CD4-positive, alpha-beta T cell (primary cell): ENCODE data around the gene HYAL1. TPM values are rescaled to one million over a fixed set of nuclear protein-coding genes. Genes with fewer than 3 reads are reported as not detected.

Source experiments
- ATAC-seq: fragments of 200-7000 bp; cut with Tn5 transposase; one replicate; pipeline ENCODE4 v1.10.0; 2022; ENCODE audit warnings: mild to moderate bottlenecking; ENCODE audit not compliant: poor library complexity
- CTCF ChIA-PET: fragments of 350-600 bp; sonication (Branson Sonifier 250); formaldehyde crosslinking; loops from one replicate; lab custom pipeline; 2021; ENCODE audit warnings: antibody characterized with exemption, inconsistent platforms; lab: Charles Lee
- POLR2A ChIA-PET: fragments of 350-600 bp; sonication (Branson Sonifier 250); formaldehyde crosslinking; loops from one replicate; lab custom pipeline; 2021; ENCODE audit warnings: antibody characterized with exemption, inconsistent platforms; lab: Charles Lee
- DNase-seq, 14 experiments: peaks; one replicate each; pipeline ENCODE4 v3.0.0-alpha.2; 2013 to 2020; ENCODE audit warnings: mixed read lengths in 2 of 14
- H3K27ac ChIP-seq, 2 donors: one replicate each; pipeline versions ENCODE4 v1.5.1 to v1.7.0; 2013; ENCODE audit warnings: low read length in 2 of 2, low read depth in 1 of 2, mild to moderate bottlenecking in 1 of 2
- H3K27me3 ChIP-seq, 2 experiments: 1 replicate in 1 of 2; 2 replicates in 1 of 2; pipeline versions ENCODE4 v1.6.1 to v1.7.0; 2013; ENCODE audit warnings: low read length in 2 of 2, control low read depth in 1 of 2, mild to moderate bottlenecking in 1 of 2, moderate library complexity in 1 of 2; ENCODE audit not compliant: insufficient read depth in 2 of 2, control insufficient read depth in 1 of 2
- H3K36me3 ChIP-seq: one replicate; pipeline ENCODE4 v1.6.1; 2013; ENCODE audit warnings: low read length, control low read depth; ENCODE audit not compliant: insufficient read depth
- H3K4me1 ChIP-seq: one replicate; pipeline ENCODE4 v1.6.1; 2013; ENCODE audit warnings: low read length, control low read depth; ENCODE audit not compliant: insufficient read depth
- H3K4me3 ChIP-seq: one replicate; pipeline ENCODE4 v1.5.1; 2013; ENCODE audit warnings: mild to moderate bottlenecking, low read length, moderate library complexity
- H3K9me3 ChIP-seq, 2 experiments: 1 replicate in 1 of 2; 2 replicates in 1 of 2; pipeline versions ENCODE4 v1.6.1 to v1.7.0; 2013; ENCODE audit warnings: low read length in 2 of 2, mild to moderate bottlenecking in 2 of 2, control low read depth in 1 of 2, moderate library complexity in 1 of 2; ENCODE audit not compliant: control insufficient read depth in 1 of 2, insufficient read depth in 1 of 2
- H3K27ac Mint-ChIP-seq: one replicate; pipeline ENCODE4 v1.8.0; 2020; ENCODE audit warnings: mixed read lengths
- H3K27me3 Mint-ChIP-seq: one replicate; pipeline ENCODE4 v1.8.0; 2021; ENCODE audit warnings: mixed read lengths
- H3K36me3 Mint-ChIP-seq: one replicate; pipeline ENCODE4 v1.8.0; 2021; ENCODE audit warnings: low read depth, mixed read lengths
- H3K4me1 Mint-ChIP-seq: one replicate; pipeline ENCODE4 v1.8.0; 2021; ENCODE audit warnings: low read depth, mixed read lengths
- H3K4me3 Mint-ChIP-seq: one replicate; pipeline ENCODE4 v1.8.0; 2020; ENCODE audit warnings: mild to moderate bottlenecking, mixed read lengths
- H3K9me3 Mint-ChIP-seq: one replicate; pipeline ENCODE4 v1.8.0; 2020; ENCODE audit warnings: mixed read lengths
- CTCF ChIP-seq: fragments of 200-600 bp; IDR thresholded peaks from one replicate; pipeline ENCODE4 v1.8.0; 2022; ENCODE audit warnings: antibody characterized with exemption, mild to moderate bottlenecking
- intact Hi-C, 2 experiments: fragments of 100-400 bp; cut with DNase I in 1 of 2; cut with micrococcal nuclease in 1 of 2; formaldehyde crosslinking; loops; one replicate each; pipeline versions ENCODE4 v1.15.1 to v1.9.0; 2023 to 2025; cut with DNase I, micrococcal nuclease
- total RNA-seq, 174 experiments: library from RNA in 2 of 174; stranded (reverse) in 2 of 174; gene quantifications; one replicate each; pipeline ENCODE4 v1.2.3 and lab custom pipeline; 2021 to 2026

Gene HYAL1
- total RNA-seq, 2 experiments from 2014 or later: 0.38 TPM; not detected in 1

- no peak for TF ChIP-seq CTCF
- DNase-seq (peak in 1 of 14 experiments; percentile 50), ATAC-seq (no peak)
- H3K4me3 ChIP-seq: peak within 1 kb of the TSS; percentile 68
- no peaks in the 10 kb centered on the region for H3K27me3 ChIP-seq
- H3K9me3 ChIP-seq: no peaks in the 10 kb centered on the region
- H3K27ac ChIP-seq: peak within 1 kb of the TSS; percentile 75 to 96
- H3K4me1 ChIP-seq: peaks cover 76% of the 10 kb centered on the region
- H3K4me3 Mint-ChIP-seq: peak within 1 kb of the TSS; percentile 90
- peaks cover 45% of the 10 kb centered on the region for H3K4me1 Mint-ChIP-seq
- H3K36me3 ChIP-seq: peaks cover 10% of the 10 kb centered on the region
- intact Hi-C loops: loop anchor here in 1 of 2 experiments (5.0 kb wide), 1 partner anchor 130 kb away; the partner anchor contains the start of gene GNAT1
- POLR2A ChIA-PET: interaction anchor here (2.2 to 3.6 kb wide), 2 partner anchors 14 to 28 kb away, joined by 15 to 25 read pairs; partner anchors contain the start of genes CYB561D2 and NPRL2
- CTCF ChIA-PET: interaction anchor here (0.6 to 1.7 kb wide), 2 partner anchors 24 to 76 kb away, joined by 3 to 5 read pairs; no protein-coding TSS in a partner anchor
- no peaks in the 10 kb centered on the region for H3K27me3 Mint-ChIP-seq
- H3K36me3 Mint-ChIP-seq: peaks cover 14% of the 10 kb centered on the region
- H3K9me3 Mint-ChIP-seq: no peaks in the 10 kb centered on the region
- H3K27ac Mint-ChIP-seq: peak within 1 kb of the TSS; percentile 82
Measured at GRCh38 chr3:50322386-50323091, 19.2 kb upstream of the HYAL1 start, which contains the start of gene HYAL2. HYAL2 (minus strand) TSS chr3:50322745; CDS start chr3:50320489, 2,256 bp downstream.

- H3K36me3 ChIP-seq: peaks cover 10% of the 10 kb centered on the region
- no peak for DNase-seq
- H3K27me3 ChIP-seq: no peaks in the 10 kb centered on the region
- no peak for ATAC-seq
- H3K27ac ChIP-seq: peak overlapping the region; percentile 30 to 75
- TF ChIP-seq CTCF: no peak
- peak overlapping the region; percentile 90 for H3K4me3 Mint-ChIP-seq
- H3K4me1 Mint-ChIP-seq: peaks cover 41% of the 10 kb centered on the region
- H3K9me3 ChIP-seq: no peaks in the 10 kb centered on the region
- H3K4me1 ChIP-seq: peaks cover 76% of the 10 kb centered on the region
- intact Hi-C loops: loop anchor here in 1 of 2 experiments (5.0 kb wide), 1 partner anchor 130 kb away; the partner anchor contains the start of gene GNAT1
- peak overlapping the region; percentile 68 for H3K4me3 ChIP-seq
- peak overlapping the region; percentile 12 for H3K27ac Mint-ChIP-seq
- H3K9me3 Mint-ChIP-seq: no peaks in the 10 kb centered on the region
- no peaks in the 10 kb centered on the region for H3K27me3 Mint-ChIP-seq
- H3K36me3 Mint-ChIP-seq: peaks cover 14% of the 10 kb centered on the region
- POLR2A ChIA-PET: interaction anchor here (1.0 to 3.6 kb wide), 4 partner anchors 15 to 30 kb away, joined by 5 to 25 read pairs (median 20); partner anchors contain the start of genes CYB561D2, HYAL3, IFRD2 and NAA80
- CTCF ChIA-PET: interaction anchor here (0.9 to 1.3 kb wide), 3 partner anchors 15 to 30 kb away, joined by 3 to 13 read pairs (median 5); partner anchors contain the start of genes CYB561D2, IFRD2 and NPRL2
Measured at GRCh38 chr3:50322115-50322385, 18.7 kb upstream of the HYAL1 start.

GRCh38 chr3:50321336-50322114, 18.2 kb upstream of the HYAL1 start:
- Mint-ChIP-seq H3K9me3 (no peaks in the 10 kb centered on the region), H3K27me3 (no peaks in the 10 kb centered on the region), H3K27ac (peak overlapping the region; percentile 82), H3K4me3 (peak overlapping the region; percentile 90), H3K4me1 (peaks cover 42% of the 10 kb centered on the region), H3K36me3 (peaks cover 14% of the 10 kb centered on the region)
- DNase-seq (peak; percentile 68 to 89 (median 76)), ATAC-seq (peak; percentile 66)
- TF ChIP-seq CTCF: peak; percentile 45
- H3K4me1 ChIP-seq: peaks cover 76% of the 10 kb centered on the region
- intact Hi-C loops: loop anchor here (1.0 to 5.0 kb wide), 4 partner anchors 15 to 129 kb away; partner anchors contain the start of genes HYAL3 (in 2 of the 2), NAA80 (in 2 of the 2) and GNAT1 (in 1 of the 2)
- H3K27ac ChIP-seq: peak overlapping the region; percentile 75 to 96
- no peaks in the 10 kb centered on the region for H3K9me3 ChIP-seq
- ChIA-PET CTCF (interaction anchor here (0.6 to 1.3 kb wide), 5 partner anchors 13 to 29 kb away, joined by 3 to 13 read pairs (median 4); partner anchors contain the start of genes CYB561D2, IFRD2 and NPRL2), POLR2A (interaction anchor here (1.0 to 3.6 kb wide), 5 partner anchors 15 to 29 kb away, joined by 4 to 25 read pairs (median 15); partner anchors contain the start of genes CYB561D2, HYAL3, IFRD2 and NAA80)
- peaks cover 10% of the 10 kb centered on the region for H3K36me3 ChIP-seq
- H3K27me3 ChIP-seq: no peaks in the 10 kb centered on the region
- peak overlapping the region; percentile 68 for H3K4me3 ChIP-seq
